G401.6 (cell line): ENCODE results near the gene CR1.
"Not testable (repeated sequence)": the region's sequence is repeated elsewhere in the genome, so short reads cannot be mapped to it uniquely, and the experiment has no call there.

Experiments used
- FAIRE-seq: peaks from 2 replicates; lab custom pipeline; 2012; peaks lifted over from hg19 to GRCh38; lab: Jason Lieb, UNC

Gene CR1

GRCh38 chr1:207676153-207676552 is 180.2 kb downstream of the CR1 start:
- FAIRE-seq = no peak

GRCh38 chr1:207680590-207681388 is 184.8 kb downstream of the CR1 start:
- FAIRE-seq = not testable (repeated sequence)

- not testable (repeated sequence) for FAIRE-seq
Observed at GRCh38 chr1:207682872-207683434, 187.0 kb downstream of the CR1 start.

- FAIRE-seq = not testable (repeated sequence)
Observed at GRCh38 chr1:207690551-207690950, 194.6 kb downstream of the CR1 start.

GRCh38 chr1:207691010-207691409 is 195.1 kb downstream of the CR1 start:
- no peak for FAIRE-seq
